ENCODE results near the gene ARHGAP6. TPM values are rescaled to one million over a fixed set of nuclear protein-coding genes. Genes with fewer than 3 reads are reported as not detected.

ARHGAP6 gene
- total and polyA plus RNA-seq, 2 donors (not counting 3 experiments of a cell fraction or from before 2014, with no cell fraction given), result 0.69 to 0.83 TPM

DNA sequence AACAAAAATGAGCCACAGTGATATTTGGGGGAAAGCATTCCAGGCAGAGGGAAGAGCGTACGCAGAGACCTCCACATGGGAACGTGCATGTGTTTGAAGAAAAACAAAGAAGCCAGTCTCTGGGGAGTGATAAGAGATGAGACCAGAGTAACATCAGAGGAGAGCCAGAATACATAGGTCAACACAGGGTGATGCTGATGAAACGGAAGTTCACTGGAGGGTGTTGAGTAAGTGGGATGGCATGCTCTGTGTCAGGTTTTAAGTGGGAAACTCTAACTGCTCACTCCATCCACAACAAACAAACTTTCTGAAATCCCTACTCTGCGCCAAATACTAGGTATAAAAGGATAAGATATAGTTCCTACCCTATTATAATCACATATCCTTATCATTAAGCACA lies 110.0 kb downstream of the ARHGAP6 start:
- H3K4me1 ChIP-seq (ENCODE audit: control insufficient read depth, extremely low read depth, insufficient read depth, low read length), result no peaks in the 10 kb centered on the region
- H3K27me3 ChIP-seq (ENCODE audit: control insufficient read depth in 2 of 2, insufficient read depth in 2 of 2, low read length in 2 of 2), result no peaks in the 10 kb centered on the region
- TF ChIP-seq FOS (IDR thresholded peaks at IDR 0.05; ENCODE audit: borderline replicate concordance, insufficient read depth, low read length), result no peak
- TF ChIP-seq JUN (IDR thresholded peaks at IDR 0.05; ENCODE audit: borderline replicate concordance, insufficient read depth, insufficient read length, low read depth), result no peak
- TF ChIP-seq, protein P1, sequence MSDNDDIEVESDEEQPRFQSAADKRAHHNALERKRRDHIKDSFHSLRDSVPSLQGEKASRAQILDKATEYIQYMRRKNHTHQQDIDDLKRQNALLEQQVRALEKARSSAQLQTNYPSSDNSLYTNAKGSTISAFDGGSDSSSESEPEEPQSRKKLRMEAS (IDR thresholded peaks at IDR 0.05; ENCODE audit: insufficient read depth, insufficient read length), result no peak
- no peak for TF ChIP-seq MYC (IDR thresholded peaks at IDR 0.05; ENCODE audit: low read depth, low read length)
- TF ChIP-seq GATA2 (IDR thresholded peaks at IDR 0.05; ENCODE audit: insufficient read depth, insufficient read length, low read depth, low read length), result no peak
- TF ChIP-seq, protein P2, sequence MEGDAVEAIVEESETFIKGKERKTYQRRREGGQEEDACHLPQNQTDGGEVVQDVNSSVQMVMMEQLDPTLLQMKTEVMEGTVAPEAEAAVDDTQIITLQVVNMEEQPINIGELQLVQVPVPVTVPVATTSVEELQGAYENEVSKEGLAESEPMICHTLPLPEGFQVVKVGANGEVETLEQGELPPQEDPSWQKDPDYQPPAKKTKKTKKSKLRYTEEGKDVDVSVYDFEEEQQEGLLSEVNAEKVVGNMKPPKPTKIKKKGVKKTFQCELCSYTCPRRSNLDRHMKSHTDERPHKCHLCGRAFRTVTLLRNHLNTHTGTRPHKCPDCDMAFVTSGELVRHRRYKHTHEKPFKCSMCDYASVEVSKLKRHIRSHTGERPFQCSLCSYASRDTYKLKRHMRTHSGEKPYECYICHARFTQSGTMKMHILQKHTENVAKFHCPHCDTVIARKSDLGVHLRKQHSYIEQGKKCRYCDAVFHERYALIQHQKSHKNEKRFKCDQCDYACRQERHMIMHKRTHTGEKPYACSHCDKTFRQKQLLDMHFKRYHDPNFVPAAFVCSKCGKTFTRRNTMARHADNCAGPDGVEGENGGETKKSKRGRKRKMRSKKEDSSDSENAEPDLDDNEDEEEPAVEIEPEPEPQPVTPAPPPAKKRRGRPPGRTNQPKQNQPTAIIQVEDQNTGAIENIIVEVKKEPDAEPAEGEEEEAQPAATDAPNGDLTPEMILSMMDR (IDR thresholded peaks at IDR 0.05; ENCODE audit: extremely low read depth in 1 of 2, insufficient read depth in 1 of 2, low read depth in 1 of 2, low read length in 2 of 2), result no peak
- no peak for TF ChIP-seq POLR2AphosphoS5 (IDR thresholded peaks at IDR 0.05; ENCODE audit: insufficient read depth, low read depth, low read length)
- no peak for TF ChIP-seq POLR2A (IDR thresholded peaks at IDR 0.05; ENCODE audit: low read depth, low read length)
- no peak for TF ChIP-seq EZH2 (IDR thresholded peaks at IDR 0.05; ENCODE audit: borderline replicate concordance, low read depth, low read length, severe bottlenecking)
- no peak overlapping the region for H3K9ac ChIP-seq (replicated peaks; ENCODE audit: extremely low read depth, insufficient read depth, low read length)
- no peaks in the 10 kb centered on the region for H4K20me1 ChIP-seq (replicated peaks; ENCODE audit: control insufficient read depth, extremely low read depth, insufficient read depth, low read length)
- no peaks in the 10 kb centered on the region for H3K79me2 ChIP-seq (ENCODE audit: control insufficient read depth, insufficient read depth, low read length)
- BruUV-seq (replicated peaks), result no TSS peak
- DNase-seq (ENCODE audit: low read depth, low spot score) (no peak), FAIRE-seq (no peak)
- intact Hi-C loops (cut with micrococcal nuclease), result no loop called here
- CTCF ChIA-PET, result no interaction called here
- no peaks in the 10 kb centered on the region for H3K9me3 ChIP-seq (replicated peaks; ENCODE audit: control insufficient read depth, insufficient read depth, low read length)
- POLR2A ChIA-PET, result no interaction called here
- H3K27ac ChIP-seq (ENCODE audit: insufficient read depth, low read depth, low read length), result no peak overlapping the region
- H3K4me2 ChIP-seq (ENCODE audit: insufficient read depth, low read length), result no peak overlapping the region
- H3K9me1 ChIP-seq (replicated peaks; ENCODE audit: control insufficient read depth, extremely low read depth, insufficient read depth, low read length), result no peaks in the 10 kb centered on the region
- no peak overlapping the region for H3K4me3 ChIP-seq (replicated peaks in 1 of 3; ENCODE audit: insufficient read depth in 1 of 3, low read depth in 1 of 3, low read length in 3 of 3)
- no peak overlapping the region for H2AFZ ChIP-seq (ENCODE audit: low read depth, low read length)
- dilution Hi-C loops (cut with MboI; ENCODE audit: extremely low pct_ligation_motif_present, low sequenced_read_pairs), result no loop called here
- H3K36me3 ChIP-seq (ENCODE audit: control insufficient read depth in 2 of 2, extremely low read depth in 1 of 2, insufficient read depth in 2 of 2, low read length in 2 of 2), result no peaks in the 10 kb centered on the region
